ENCODE results near the gene ZBTB42. TPM values are rescaled to one million over a fixed set of nuclear protein-coding genes. Genes with fewer than 3 reads are reported as not detected.

The ZBTB42 gene
- total RNA-seq, 1 experiment from 2014 or later = 6.4 TPM

- H3K4me1 Mint-ChIP-seq = peaks cover 18% of the 10 kb centered on the region
These were observed 43.1 kb upstream of the ZBTB42 start for GRCh38 chr14:104757681-104758392.

GRCh38 chr14:104758981-104759969 lies 41.6 kb upstream of the ZBTB42 start:
- ChIA-PET CTCF (interaction anchor here (0.7 to 3.7 kb wide), 3 partner anchors 9 to 67 kb away, joined by 4 to 12 read pairs (median 10); no protein-coding TSS in a partner anchor), POLR2A (interaction anchor here (1.3 kb wide), 1 partner anchor 10 kb away, joined by 3 read pairs; no protein-coding TSS in a partner anchor)
- no peaks in the 10 kb centered on the region for H3K9me3 Mint-ChIP-seq
- H3K27ac Mint-ChIP-seq = no peak overlapping the region
- peaks cover 29% of the 10 kb centered on the region for H3K36me3 Mint-ChIP-seq
- H3K4me3 Mint-ChIP-seq = no peak overlapping the region
- no peak for DNase-seq (ENCODE audit: low spot score)
- no peaks in the 10 kb centered on the region; the same call in 1 of the 2 replicates for H3K27me3 Mint-ChIP-seq (ENCODE audit: low read depth)
- peaks cover 10% of the 10 kb centered on the region for H3K4me1 Mint-ChIP-seq
- no peak for ATAC-seq
- TF ChIP-seq ZNF138 (CRISPR knock-in tag; conservative IDR thresholded peaks at IDR 0.05) (no peak), JUN (CRISPR knock-in tag; IDR thresholded peaks at IDR 0.05) (no peak), ZNF121 (CRISPR knock-in tag; IDR thresholded peaks at IDR 0.05) (no peak), RORB (CRISPR knock-in tag; IDR thresholded peaks at IDR 0.05) (no peak), ZNF317 (CRISPR knock-in tag; IDR thresholded peaks at IDR 0.05; ENCODE audit: borderline replicate concordance, low read depth) (no peak), ARID4B (CRISPR knock-in tag; IDR thresholded peaks at IDR 0.05; ENCODE audit: borderline replicate concordance) (no peak), HMGA2 (CRISPR knock-in tag; IDR thresholded peaks at IDR 0.05) (no peak), ZNF263 (CRISPR knock-in tag; IDR thresholded peaks at IDR 0.05; ENCODE audit: low read depth) (no peak), E2F1 (CRISPR knock-in tag; IDR thresholded peaks at IDR 0.05) (no peak), RELA (CRISPR knock-in tag; IDR thresholded peaks at IDR 0.05; ENCODE audit: borderline replicate concordance) (no peak), ZMAT4 (CRISPR knock-in tag; IDR thresholded peaks at IDR 0.05) (no peak), ZNF396 (CRISPR knock-in tag; IDR thresholded peaks at IDR 0.05; ENCODE audit: borderline replicate concordance) (no peak), MLX (CRISPR knock-in tag; IDR thresholded peaks at IDR 0.05) (no peak), CBFB (CRISPR knock-in tag; IDR thresholded peaks at IDR 0.05; ENCODE audit: low read depth) (no peak), GABPB1 (CRISPR knock-in tag; IDR thresholded peaks at IDR 0.05) (no peak), E2F4 (CRISPR knock-in tag; IDR thresholded peaks at IDR 0.05; ENCODE audit: borderline replicate concordance, low read depth) (no peak)

More at GRCh38 chr14:104757681-104758392, 43.1 kb upstream of the ZBTB42 start:
- no peak overlapping the region for H3K4me3 Mint-ChIP-seq
- DNase-seq (ENCODE audit: low spot score) (no peak), ATAC-seq (no peak)
- no peaks in the 10 kb centered on the region for H3K9me3 Mint-ChIP-seq
- ChIA-PET POLR2A (no interaction called here), CTCF (interaction anchor here (0.8 to 1.4 kb wide), 3 partner anchors 26 to 69 kb away, joined by 3 to 6 read pairs (median 4); no protein-coding TSS in a partner anchor)
- no peaks in the 10 kb centered on the region; the same call in 1 of the 2 replicates for H3K27me3 Mint-ChIP-seq (ENCODE audit: low read depth)
- no peak for TF ChIP-seq GABPB1 (CRISPR knock-in tag; IDR thresholded peaks at IDR 0.05)
- no peak for TF ChIP-seq ZNF425 (CRISPR knock-in tag; conservative IDR thresholded peaks at IDR 0.05)
- H3K27ac Mint-ChIP-seq = no peak overlapping the region
- peaks cover 29% of the 10 kb centered on the region for H3K36me3 Mint-ChIP-seq

All from WTC11 (cell line).